Tibial nerve (tissue), 4 donors: ENCODE measurements around the gene THSD4.

ENCODE experiments used
- CTCF ChIP-seq, 5 experiments: fragments of 200-600 bp in 3 of 5; fragments of 450-650 bp in 2 of 5; sonication (generic) in 3 of 5; IDR thresholded peaks; one replicate each; pipeline ENCODE4 v1.5.1; 2016 to 2019; ENCODE audit warnings: antibody characterized with exemption in 5 of 5, mild to moderate bottlenecking in 3 of 5, moderate library complexity in 2 of 5
- EP300 ChIP-seq, 2 donors: sonication (generic); formaldehyde crosslinking; IDR thresholded peaks; one replicate each; pipeline ENCODE4 v1.6.1; 2017; ENCODE audit warnings: antibody characterized with exemption in 2 of 2, mild to moderate bottlenecking in 1 of 2
- POLR2A ChIP-seq, 2 donors: fragments of 450-650 bp; IDR thresholded peaks; one replicate each; pipeline ENCODE4 v1.6.1; 2017; ENCODE audit warnings: antibody characterized with exemption in 2 of 2, mild to moderate bottlenecking in 2 of 2, moderate library complexity in 2 of 2

- TF ChIP-seq POLR2A (IDR thresholded peaks at IDR 0.05) (no peak), CTCF (IDR thresholded peaks at IDR 0.05) (no peak), EP300 (IDR thresholded peaks at IDR 0.05) (no peak)
These were observed 31.0 kb upstream of the THSD4 start for GRCh38 chr15:71084264-71084663.
